GM23248 (cell line): ENCODE data around the gene CLDN10.

Experiments
- EZH2 ChIP-seq: fragments of 200-600 bp; sonication (generic); IDR thresholded peaks from 2 replicates; pipeline ENCODE4 v1.6.1; 2018; ENCODE audit warnings: antibody characterized with exemption, mild to moderate bottlenecking; ENCODE audit not compliant: insufficient read depth, poor library complexity, severe bottlenecking
- EZH2phosphoT487 ChIP-seq: fragments of 200-600 bp; sonication (generic); IDR thresholded peaks from 2 replicates; pipeline ENCODE4 v1.6.1; 2018; ENCODE audit warnings: antibody characterized with exemption, moderate library complexity, mild to moderate bottlenecking, low read depth; ENCODE audit not compliant: insufficient read depth

DNA sequence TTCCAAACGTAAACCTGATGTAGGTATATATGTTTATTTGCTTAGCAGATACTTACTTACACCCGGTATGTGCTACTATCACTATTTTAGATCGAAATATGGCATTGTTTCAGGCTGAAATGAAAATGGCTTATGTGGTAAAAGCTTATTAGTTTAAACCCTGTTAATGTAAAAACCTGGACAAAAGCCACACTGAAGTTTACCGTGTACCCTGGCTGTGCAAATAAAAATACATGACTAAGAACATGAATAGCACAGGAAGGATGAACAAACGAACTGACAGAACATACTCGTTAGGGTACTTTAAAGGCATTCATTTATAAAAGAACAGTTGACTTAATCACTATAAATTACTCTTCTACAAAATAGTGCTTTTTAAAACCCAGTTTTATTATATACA lies 6.6 kb downstream of the CLDN10 start:
- TF ChIP-seq EZH2phosphoT487 (no peak), EZH2 (no peak)
